ENCODE measurements around the gene HDDC3.
"Not testable (repeated sequence)": the region's sequence is repeated elsewhere in the genome, so short reads cannot be mapped to it uniquely, and the experiment has no call there.

Gene HDDC3

DNA sequence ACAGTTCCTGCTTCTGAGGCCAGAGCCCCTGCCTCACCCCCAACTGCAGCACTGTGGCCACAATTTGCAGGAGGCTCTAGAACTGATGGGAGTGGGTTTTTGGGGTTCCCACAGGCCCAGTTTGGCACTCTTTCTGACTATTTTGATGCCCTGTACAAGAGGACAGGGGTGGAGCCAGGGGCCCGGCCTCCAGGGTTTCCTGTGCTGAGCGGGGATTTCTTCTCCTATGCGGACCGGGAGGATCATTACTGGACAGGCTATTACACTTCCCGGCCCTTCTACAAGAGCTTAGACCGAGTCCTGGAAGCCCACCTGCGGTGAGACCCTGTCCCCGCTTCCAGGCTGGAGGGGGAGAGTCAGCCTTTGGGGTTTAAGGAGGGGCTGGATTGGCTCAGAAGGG, 22.4 kb downstream of the HDDC3 start:
- H3K27me3 ChIP-seq (ENCODE audit: control insufficient read depth, insufficient read depth, low read length) = no peaks in the 10 kb centered on the region
- H3K27ac ChIP-seq (ENCODE audit: low read length) = no peak overlapping the region
- H3K9me3 ChIP-seq (ENCODE audit: control insufficient read depth, insufficient read depth, low read length) = no peaks in the 10 kb centered on the region
- H3K4me3 ChIP-seq (ENCODE audit: low read length) = no peak overlapping the region
- peaks cover 6% of the 10 kb centered on the region for H3K36me3 ChIP-seq (ENCODE audit: control insufficient read depth, insufficient read depth, low read length)
- no CpG with 5 or more reads among the region's 8 CpGs for WGBS (ENCODE audit: insufficient coverage, insufficient read length)
- no peak for DNase-seq (ENCODE audit: low read depth, low spot score)
- H3K4me1 ChIP-seq (ENCODE audit: control insufficient read depth, insufficient read depth, low read length) = no peaks in the 10 kb centered on the region; the same call in 1 of the 2 replicates

- H3K27ac ChIP-seq (ENCODE audit: low read length); H3K27me3 ChIP-seq (ENCODE audit: control insufficient read depth, insufficient read depth, low read length); H3K4me3 ChIP-seq (ENCODE audit: low read length); H3K4me1 ChIP-seq (ENCODE audit: control insufficient read depth, insufficient read depth, low read length); H3K9me3 ChIP-seq (ENCODE audit: control insufficient read depth, insufficient read depth, low read length); DNase-seq (ENCODE audit: low read depth, low spot score); H3K36me3 ChIP-seq (ENCODE audit: control insufficient read depth, insufficient read depth, low read length): not testable (repeated sequence)
- no CpG with 5 or more reads among the region's 11 CpGs for WGBS (ENCODE audit: insufficient coverage, insufficient read length)
These were observed 22.9 kb downstream of the HDDC3 start for GRCh38 chr15:90909449-90909848.

DNA sequence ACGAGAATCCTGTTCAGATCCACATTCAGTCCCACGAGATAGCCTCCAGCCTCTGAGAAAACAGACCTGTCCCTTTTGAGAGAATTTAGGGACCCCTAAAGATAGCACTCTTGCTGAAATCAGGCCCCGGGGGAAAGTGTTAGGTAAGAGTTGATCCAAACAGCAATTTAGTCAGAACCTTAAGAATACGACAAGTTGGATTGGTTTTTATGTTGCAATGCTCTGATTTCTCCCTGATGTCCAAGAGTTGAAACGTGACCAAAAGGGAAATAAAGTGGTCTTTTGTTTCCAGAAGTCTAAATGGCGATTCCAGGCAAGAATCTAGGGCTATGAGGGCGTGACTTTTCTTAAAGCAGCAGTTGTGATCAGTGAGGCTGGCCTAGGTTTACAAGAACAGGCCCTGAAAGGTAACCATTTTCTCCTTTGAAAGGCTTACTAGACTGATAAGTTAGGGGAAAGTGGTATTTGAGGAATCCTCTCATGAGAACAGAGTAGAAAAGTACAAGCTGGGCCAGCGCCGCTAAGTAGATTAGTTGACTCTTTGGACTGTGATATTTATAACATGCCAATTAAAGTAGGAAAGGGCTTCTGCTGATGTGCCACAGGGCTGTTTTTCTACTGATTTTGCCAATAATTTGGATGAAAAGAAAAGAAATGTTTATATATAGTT, 24.4 kb downstream of the HDDC3 start:
- no peaks in the 10 kb centered on the region for H3K9me3 ChIP-seq (ENCODE audit: control insufficient read depth, insufficient read depth, low read length)
- WGBS (ENCODE audit: insufficient coverage, insufficient read length) = no CpG with 5 or more reads among the region's 9 CpGs
- peaks cover 2% of the 10 kb centered on the region; the same call in 1 of the 2 replicates for H3K27me3 ChIP-seq (ENCODE audit: control insufficient read depth, insufficient read depth, low read length)
- H3K36me3 ChIP-seq (ENCODE audit: control insufficient read depth, insufficient read depth, low read length) = peaks cover 6% of the 10 kb centered on the region
- no peak for DNase-seq (ENCODE audit: low read depth, low spot score)
- H3K4me3 ChIP-seq (ENCODE audit: low read length) = no peak overlapping the region
- no peak overlapping the region for H3K27ac ChIP-seq (ENCODE audit: low read length)
- peaks cover 3% of the 10 kb centered on the region for H3K4me1 ChIP-seq (ENCODE audit: control insufficient read depth, insufficient read depth, low read length)

- H3K27ac ChIP-seq (ENCODE audit: low read length) = no peak overlapping the region
- peaks cover 6% of the 10 kb centered on the region for H3K36me3 ChIP-seq (ENCODE audit: control insufficient read depth, insufficient read depth, low read length)
- no peaks in the 10 kb centered on the region for H3K9me3 ChIP-seq (ENCODE audit: control insufficient read depth, insufficient read depth, low read length)
- no peak for DNase-seq (ENCODE audit: low read depth, low spot score)
- WGBS (ENCODE audit: insufficient coverage, insufficient read length) = no CpG with 5 or more reads among the region's 15 CpGs
- no peak overlapping the region for H3K4me3 ChIP-seq (ENCODE audit: low read length)
- peaks cover 3% of the 10 kb centered on the region for H3K4me1 ChIP-seq (ENCODE audit: control insufficient read depth, insufficient read depth, low read length)
- H3K27me3 ChIP-seq (ENCODE audit: control insufficient read depth, insufficient read depth, low read length) = peaks cover 2% of the 10 kb centered on the region; the same call in 1 of the 2 replicates
These were observed 25.2 kb downstream of the HDDC3 start for GRCh38 chr15:90907051-90907660.

DNA sequence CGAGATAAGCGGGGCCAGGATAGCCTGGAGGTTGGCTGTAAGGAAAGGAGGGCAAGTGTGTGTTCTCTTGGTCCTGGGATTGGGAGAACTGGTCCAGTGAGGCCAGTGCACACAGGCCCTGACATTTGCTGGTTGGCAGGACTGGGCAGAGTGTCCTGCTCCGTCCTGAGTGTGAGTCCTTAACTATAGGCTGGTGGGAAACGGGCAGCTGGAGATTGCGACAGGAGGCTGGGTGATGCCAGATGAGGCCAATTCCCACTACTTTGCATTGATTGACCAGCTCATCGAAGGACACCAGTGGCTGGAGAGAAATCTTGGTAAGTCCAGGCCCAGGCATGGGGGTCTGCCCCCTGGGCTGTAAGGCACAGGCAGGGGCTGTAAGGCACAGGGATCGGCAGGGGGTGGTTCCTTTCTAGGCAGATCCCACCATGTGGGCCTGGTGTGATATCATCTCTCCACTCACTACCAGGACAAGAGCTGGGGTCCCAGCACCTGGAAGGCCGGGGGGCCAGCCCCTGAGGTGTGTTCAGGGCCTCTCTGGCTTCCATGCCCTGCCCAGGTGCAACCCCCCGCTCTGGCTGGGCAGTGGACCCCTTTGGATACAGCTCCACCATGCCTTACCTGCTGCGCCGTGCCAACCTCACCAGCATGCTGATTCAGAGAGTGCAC, 26.0 kb downstream of the HDDC3 start:
- Histone ChIP-seq H3K4me3 (ENCODE audit: low read length) (no peak overlapping the region), H3K9me3 (ENCODE audit: control insufficient read depth, insufficient read depth, low read length) (no peaks in the 10 kb centered on the region), H3K36me3 (ENCODE audit: control insufficient read depth, insufficient read depth, low read length) (peaks cover 4% of the 10 kb centered on the region), H3K4me1 (ENCODE audit: control insufficient read depth, insufficient read depth, low read length) (peaks cover 3% of the 10 kb centered on the region), H3K27me3 (ENCODE audit: control insufficient read depth, insufficient read depth, low read length) (peaks cover 2% of the 10 kb centered on the region; the same call in 1 of the 2 replicates), H3K27ac (ENCODE audit: low read length) (no peak overlapping the region)
- DNase-seq (ENCODE audit: low read depth, low spot score) = no peak
- no CpG with 5 or more reads among the region's 11 CpGs for WGBS (ENCODE audit: insufficient coverage, insufficient read length)

GRCh38 chr15:90905306-90906180, 26.8 kb downstream of the HDDC3 start:
- no peak for DNase-seq (ENCODE audit: low read depth, low spot score)
- H3K27me3 ChIP-seq (ENCODE audit: control insufficient read depth, insufficient read depth, low read length) = peaks cover 2% of the 10 kb centered on the region; the same call in 1 of the 2 replicates
- H3K36me3 ChIP-seq (ENCODE audit: control insufficient read depth, insufficient read depth, low read length) = no peaks in the 10 kb centered on the region; the same call in 1 of the 2 replicates
- WGBS (ENCODE audit: insufficient coverage, insufficient read length) = no CpG with 5 or more reads among the region's 28 CpGs
- H3K9me3 ChIP-seq (ENCODE audit: control insufficient read depth, insufficient read depth, low read length) = no peaks in the 10 kb centered on the region
- no peak overlapping the region for H3K27ac ChIP-seq (ENCODE audit: low read length)
- peaks cover 3% of the 10 kb centered on the region for H3K4me1 ChIP-seq (ENCODE audit: control insufficient read depth, insufficient read depth, low read length)
- H3K4me3 ChIP-seq (ENCODE audit: low read length) = no peak overlapping the region

DNA sequence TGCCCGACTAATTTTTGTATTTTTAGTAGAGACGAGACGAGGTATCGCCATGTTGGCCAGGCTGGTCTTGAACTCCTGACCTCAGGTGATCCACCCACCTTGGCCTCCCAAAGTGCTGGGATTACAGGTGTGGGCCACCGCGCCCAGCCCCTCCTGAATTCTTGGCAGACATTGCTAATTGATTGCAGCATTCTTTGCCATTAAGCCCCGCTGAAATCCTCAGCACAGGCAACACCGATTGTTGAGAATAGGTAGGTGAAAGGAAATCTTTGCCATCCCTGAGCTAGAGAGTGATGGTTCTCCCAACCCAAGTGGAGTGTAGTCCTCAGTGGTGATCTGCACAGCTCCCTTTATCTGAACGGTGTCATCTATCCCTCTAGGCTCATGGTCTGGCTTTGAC, 27.6 kb downstream of the HDDC3 start:
- no peak for DNase-seq (ENCODE audit: low read depth, low spot score)
- Histone ChIP-seq H3K27ac (ENCODE audit: low read length) (no peak overlapping the region), H3K27me3 (ENCODE audit: control insufficient read depth, insufficient read depth, low read length) (peaks cover 2% of the 10 kb centered on the region; the same call in 1 of the 2 replicates), H3K4me1 (ENCODE audit: control insufficient read depth, insufficient read depth, low read length) (peaks cover 3% of the 10 kb centered on the region), H3K36me3 (ENCODE audit: control insufficient read depth, insufficient read depth, low read length) (no peaks in the 10 kb centered on the region; the same call in 1 of the 2 replicates), H3K4me3 (ENCODE audit: low read length) (no peak overlapping the region), H3K9me3 (ENCODE audit: control insufficient read depth, insufficient read depth, low read length) (no peaks in the 10 kb centered on the region)
- WGBS (ENCODE audit: insufficient coverage, insufficient read length) = no CpG with 5 or more reads among the region's 9 CpGs

DNA sequence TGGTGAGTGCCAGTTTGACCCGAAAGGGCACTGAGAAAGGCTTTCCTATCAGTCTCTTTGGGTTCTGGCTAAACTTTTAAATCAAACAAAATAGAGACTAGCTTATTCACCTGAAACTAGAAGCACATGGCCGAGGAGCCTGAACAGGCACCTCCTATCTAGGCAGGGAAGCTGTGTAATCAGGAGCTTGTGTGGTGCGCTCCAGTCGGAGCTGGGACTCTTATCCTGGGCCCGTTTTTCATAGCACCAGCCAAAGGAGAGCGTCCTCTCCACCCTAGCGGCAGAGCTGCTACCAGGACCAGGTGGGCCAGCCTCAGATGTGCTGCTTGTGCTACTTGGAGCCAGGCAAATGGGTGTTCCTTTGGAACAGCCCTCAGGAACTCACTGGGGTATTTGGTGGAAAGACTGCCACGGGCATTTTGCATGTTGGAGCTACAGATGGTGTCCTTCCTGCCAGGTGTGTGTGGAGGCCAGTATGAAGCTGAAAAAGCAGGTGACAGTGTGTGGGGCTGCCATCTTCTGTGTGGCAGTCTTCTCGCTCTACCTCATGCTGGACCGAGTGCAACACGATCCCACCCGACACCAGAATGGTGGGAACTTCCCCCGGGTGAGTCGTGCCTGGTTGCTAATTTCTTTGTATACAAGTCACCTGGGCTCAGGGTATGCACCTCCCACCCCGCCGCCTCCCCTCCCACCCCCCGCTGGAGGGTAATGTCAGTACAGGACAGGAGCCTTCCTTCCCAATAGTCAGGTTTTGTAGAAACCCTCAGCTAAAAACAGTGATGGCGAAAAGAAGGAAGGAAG, 28.4 kb downstream of the HDDC3 start:
- peak overlapping the region; percentile 84; the same call in 1 of the 2 replicates for H3K4me3 ChIP-seq (ENCODE audit: low read length)
- no peaks in the 10 kb centered on the region; the same call in 1 of the 2 replicates for H3K36me3 ChIP-seq (ENCODE audit: control insufficient read depth, insufficient read depth, low read length)
- H3K27ac ChIP-seq (ENCODE audit: low read length) = no peak overlapping the region
- peaks cover 2% of the 10 kb centered on the region; the same call in 1 of the 2 replicates for H3K27me3 ChIP-seq (ENCODE audit: control insufficient read depth, insufficient read depth, low read length)
- H3K4me1 ChIP-seq (ENCODE audit: control insufficient read depth, insufficient read depth, low read length) = peaks cover 3% of the 10 kb centered on the region
- H3K9me3 ChIP-seq (ENCODE audit: control insufficient read depth, insufficient read depth, low read length) = no peaks in the 10 kb centered on the region
- DNase-seq (ENCODE audit: low read depth, low spot score) = no peak
- WGBS (ENCODE audit: insufficient coverage, insufficient read length) = no CpG with 5 or more reads among the region's 18 CpGs

DNA sequence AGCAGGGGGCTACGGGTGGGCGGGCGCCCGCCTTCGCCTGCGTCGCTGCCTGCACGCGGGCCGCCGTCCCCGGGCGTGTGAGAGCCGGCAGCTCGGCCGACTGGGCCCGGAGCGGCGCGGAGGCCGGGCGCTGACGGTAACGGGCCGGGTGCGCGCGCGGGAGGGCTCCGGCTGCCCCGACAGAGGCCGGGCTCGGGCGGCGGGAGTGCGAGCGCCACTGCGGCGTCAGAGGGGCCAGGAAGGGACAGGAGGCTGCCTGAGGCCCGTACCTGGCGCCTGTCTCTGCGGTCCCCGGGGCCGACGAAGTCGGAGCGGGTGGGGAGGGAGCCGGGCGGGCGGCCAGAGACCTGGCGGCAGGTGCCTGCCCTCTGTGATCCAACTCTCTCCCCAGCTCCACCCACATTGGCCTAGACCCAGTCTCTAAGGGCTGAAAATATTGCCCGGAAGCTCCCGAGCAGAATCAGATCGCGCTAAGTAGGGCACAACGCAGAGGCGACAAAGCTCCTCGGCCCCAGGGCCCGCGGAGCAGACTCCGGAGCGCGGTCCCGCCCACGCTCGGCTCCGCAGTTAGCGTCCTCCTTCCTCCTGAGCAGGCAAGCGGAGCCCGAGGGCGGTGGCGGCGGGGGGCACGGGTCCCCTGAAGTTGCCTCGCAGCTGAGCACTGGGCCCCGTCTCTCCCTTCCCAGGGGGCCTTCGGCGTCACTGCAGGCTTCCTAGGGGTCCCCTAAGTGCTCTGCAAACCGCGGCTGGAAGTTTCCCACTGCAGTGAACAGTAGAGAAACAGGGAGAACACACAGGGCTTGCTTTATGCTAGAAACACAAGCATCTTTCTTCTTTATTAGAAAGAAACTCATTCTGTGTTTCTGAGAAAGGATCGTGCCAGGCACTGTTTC, 29.3 kb downstream of the HDDC3 start, which contains the start of gene MAN2A2:
MAN2A2 (plus strand) TSS at position 463 of the 893 bp plus-strand sequence. CDS start 906 bp downstream, outside the sequence.
- Histone ChIP-seq H3K27me3 (ENCODE audit: control insufficient read depth, insufficient read depth, low read length) (peaks cover 2% of the 10 kb centered on the region; the same call in 1 of the 2 replicates), H3K4me1 (ENCODE audit: control insufficient read depth, insufficient read depth, low read length) (peaks cover 3% of the 10 kb centered on the region), H3K27ac (ENCODE audit: low read length) (no peak within 1 kb of the TSS), H3K36me3 (ENCODE audit: control insufficient read depth, insufficient read depth, low read length) (no peaks in the 10 kb centered on the region; the same call in 1 of the 2 replicates), H3K9me3 (ENCODE audit: control insufficient read depth, insufficient read depth, low read length) (no peaks in the 10 kb centered on the region), H3K4me3 (ENCODE audit: low read length) (peak within 1 kb of the TSS; percentile 84)
- WGBS (ENCODE audit: insufficient coverage, insufficient read length) = no CpG with 5 or more reads among the region's 81 CpGs
- no peak for DNase-seq (ENCODE audit: low read depth, low spot score)

All from iPS DF 6.9 (cell line).